Sigmoid colon (tissue), 4 donors: ENCODE measurements around the gene TFB2M.

Experiments used
- CTCF ChIP-seq, 4 experiments: fragments of 450-650 bp in 3 of 4; fragments of 200-600 bp in 1 of 4; IDR thresholded peaks; one replicate each; pipeline ENCODE4 v1.5.1; 2016 to 2019; ENCODE audit warnings: antibody characterized with exemption in 4 of 4, mild to moderate bottlenecking in 3 of 4, moderate library complexity in 2 of 4
- EP300 ChIP-seq, 4 donors: sonication (generic); formaldehyde crosslinking; IDR thresholded peaks; one replicate each; pipeline ENCODE4 v1.6.1; 2017; ENCODE audit warnings: antibody characterized with exemption in 4 of 4

- TF ChIP-seq CTCF (IDR thresholded peaks at IDR 0.05) (no peak), EP300 (IDR thresholded peaks at IDR 0.05) (no peak)
These were observed 968 bp upstream of the TFB2M start for GRCh38 chr1:246566813-246567645.
